HEK293 (cell line): Measurements from ENCODE around the gene TH.

Experiments
- CTCF ChIA-PET: fragments of 350-600 bp; formaldehyde crosslinking; extraction: SDS; loops from one replicate; lab custom pipeline; 2021; ENCODE audit warnings: antibody characterized with exemption; lab: Yijun Ruan, JAX
- POLR2A ChIA-PET: fragments of 300-600 bp; formaldehyde crosslinking; extraction: SDS; loops from one replicate; lab custom pipeline; 2020; ENCODE audit warnings: antibody characterized with exemption, inconsistent platforms; lab: Yijun Ruan, JAX
- H3K27ac ChIP-seq: fragments of 200-500 bp; sonication (Bioruptor generic); 2 replicates; pipeline ENCODE4 v1.5.1; 2014; ENCODE audit warnings: low read depth, low read length, control low read depth, inconsistent platforms; ENCODE audit errors: extremely low read depth
- H3K36me3 ChIP-seq, 2 experiments: fragments of 200-500 bp in 1 of 2; sonication (Bioruptor generic) in 1 of 2; 1 replicate in 1 of 2; 2 replicates in 1 of 2; pipeline ENCODE4 v1.5.1; 2014 to 2017; ENCODE audit warnings: inconsistent platforms in 2 of 2, low read length in 2 of 2; ENCODE audit not compliant: control insufficient read depth in 2 of 2, insufficient read depth in 1 of 2
- H3K4me1 ChIP-seq: fragments of 200-500 bp; sonication (Bioruptor generic); 2 replicates; pipeline ENCODE4 v1.5.1; 2014; ENCODE audit warnings: mild to moderate bottlenecking, low read length, inconsistent platforms; ENCODE audit not compliant: control insufficient read depth, insufficient read depth
- H3K4me3 ChIP-seq: 2 replicates; pipeline ENCODE4 v1.5.1; 2011; ENCODE audit warnings: low read depth, mild to moderate bottlenecking, control low read depth, low read length, moderate library complexity
- H3K9me3 ChIP-seq: fragments of 200-500 bp; sonication (Bioruptor generic); 2 replicates; pipeline ENCODE4 v1.5.1; 2014; ENCODE audit warnings: low read depth, low read length, inconsistent platforms; ENCODE audit not compliant: control insufficient read depth, insufficient read depth
- KLF10 ChIP-seq: fragments of 450-650 bp; IDR thresholded peaks from 2 replicates; pipeline ENCODE4 v1.5.1; 2018; ENCODE audit warnings: missing biosample characterization, mild to moderate bottlenecking, missing genetic modification characterization
- MYNN ChIP-seq: fragments of 450-650 bp; formaldehyde crosslinking; IDR thresholded peaks from 2 replicates; pipeline ENCODE4 v1.5.1; 2016; ENCODE audit warnings: missing biosample characterization, missing genetic modification characterization, borderline replicate concordance
- ZNF132 ChIP-seq: fragments of 450-650 bp; formaldehyde crosslinking; IDR thresholded peaks from 2 replicates; pipeline ENCODE4 v1.5.1; 2017; ENCODE audit warnings: missing biosample characterization, missing genetic modification characterization, borderline replicate concordance
- ZNF184 ChIP-seq: fragments of 450-650 bp; IDR thresholded peaks from 2 replicates; pipeline ENCODE4 v1.5.1; 2018; ENCODE audit warnings: missing biosample characterization, mild to moderate bottlenecking, missing genetic modification characterization
- ZNF19 ChIP-seq: fragments of 450-650 bp; formaldehyde crosslinking; IDR thresholded peaks from 2 replicates; pipeline ENCODE4; 2016; ENCODE audit warnings: missing biosample characterization, missing genetic modification characterization, low read depth
- ZNF416 ChIP-seq: fragments of 450-650 bp; formaldehyde crosslinking; IDR thresholded peaks from 2 replicates; pipeline ENCODE4 v1.5.1; 2016; ENCODE audit warnings: missing biosample characterization, missing genetic modification characterization
- ZNF747 ChIP-seq: fragments of 450-650 bp; formaldehyde crosslinking; IDR thresholded peaks from 2 replicates; pipeline ENCODE4 v1.5.1; 2016; ENCODE audit warnings: missing biosample characterization, missing genetic modification characterization
- ZNF791 ChIP-seq: fragments of 450-650 bp; formaldehyde crosslinking; IDR thresholded peaks from 2 replicates; pipeline ENCODE4 v1.5.1; 2016; ENCODE audit warnings: missing biosample characterization, missing genetic modification characterization
- TF ChIP-seq, protein P1 (sequence below): fragments of 450-650 bp; formaldehyde crosslinking; IDR thresholded peaks from 2 replicates; pipeline ENCODE4 v1.5.1; 2016; ENCODE audit warnings: missing biosample characterization, missing genetic modification characterization
- TF ChIP-seq, protein P2 (sequence below): fragments of 450-650 bp; formaldehyde crosslinking; conservative IDR thresholded peaks from 2 replicates; pipeline ENCODE4 v1.5.1; 2016; ENCODE audit warnings: low read depth, missing biosample characterization, missing genetic modification characterization
- TF ChIP-seq, protein P3 (sequence below): fragments of 450-650 bp; formaldehyde crosslinking; IDR thresholded peaks from 2 replicates; pipeline ENCODE4 v1.5.1; 2017; ENCODE audit warnings: missing biosample characterization, mild to moderate bottlenecking, missing genetic modification characterization, moderate library complexity
- TF ChIP-seq, protein P4 (sequence below): fragments of 450-650 bp; IDR thresholded peaks from 2 replicates; pipeline ENCODE4 v1.5.1; 2018; ENCODE audit warnings: missing biosample characterization, missing genetic modification characterization
- TF ChIP-seq, protein P5 (sequence below): fragments of 450-650 bp; formaldehyde crosslinking; IDR thresholded peaks from 2 replicates; pipeline ENCODE4 v1.5.1; 2016; ENCODE audit warnings: missing biosample characterization, missing genetic modification characterization
- TF ChIP-seq, protein P6 (sequence below): fragments of 450-650 bp; formaldehyde crosslinking; IDR thresholded peaks from 2 replicates; pipeline ENCODE4; 2016; ENCODE audit warnings: missing biosample characterization, missing genetic modification characterization
- TF ChIP-seq, protein P7 (sequence below): fragments of 450-650 bp; formaldehyde crosslinking; IDR thresholded peaks from 2 replicates; pipeline ENCODE4 v1.5.1; 2016; ENCODE audit warnings: missing biosample characterization, missing genetic modification characterization
- TF ChIP-seq, protein P8 (sequence below): sonication (generic); formaldehyde crosslinking; IDR thresholded peaks from 2 replicates; pipeline ENCODE4 v1.8.1; 2022; ENCODE audit warnings: mild to moderate bottlenecking, moderate library complexity, missing genetic modification reagents

TH gene

DNA sequence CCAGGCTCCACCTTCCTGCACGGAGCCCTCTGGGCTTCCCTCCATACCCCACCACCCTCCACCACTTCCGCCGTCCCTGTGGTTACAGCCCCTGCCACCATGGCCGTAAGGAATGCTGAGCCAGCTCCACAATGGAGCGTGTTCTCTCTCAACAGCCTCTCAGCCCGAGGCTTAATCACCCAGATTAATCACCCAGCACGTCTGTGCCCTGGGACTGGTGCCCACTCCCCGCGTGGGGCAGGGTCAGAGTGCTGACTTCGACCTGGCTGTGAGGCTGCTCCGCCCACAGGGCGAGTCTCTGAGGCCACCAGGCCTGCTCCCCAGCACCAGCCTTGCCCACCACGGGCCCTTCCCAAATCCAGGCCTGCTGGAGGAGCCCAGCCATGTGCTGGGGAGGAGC, 4.0 kb upstream of the TH start:
- H3K4me1 ChIP-seq, result no peaks in the 10 kb centered on the region
- H3K9me3 ChIP-seq, result no peaks in the 10 kb centered on the region
- CTCF ChIA-PET, result no interaction called here
- POLR2A ChIA-PET, result no interaction called here
- no peak overlapping the region for H3K4me3 ChIP-seq
- H3K27ac ChIP-seq, result no peak overlapping the region
- TF ChIP-seq ZNF747 (no peak), KLF10 (no peak), MYNN (tag by site-specific recombination) (no peak)
- TF ChIP-seq, protein P1, sequence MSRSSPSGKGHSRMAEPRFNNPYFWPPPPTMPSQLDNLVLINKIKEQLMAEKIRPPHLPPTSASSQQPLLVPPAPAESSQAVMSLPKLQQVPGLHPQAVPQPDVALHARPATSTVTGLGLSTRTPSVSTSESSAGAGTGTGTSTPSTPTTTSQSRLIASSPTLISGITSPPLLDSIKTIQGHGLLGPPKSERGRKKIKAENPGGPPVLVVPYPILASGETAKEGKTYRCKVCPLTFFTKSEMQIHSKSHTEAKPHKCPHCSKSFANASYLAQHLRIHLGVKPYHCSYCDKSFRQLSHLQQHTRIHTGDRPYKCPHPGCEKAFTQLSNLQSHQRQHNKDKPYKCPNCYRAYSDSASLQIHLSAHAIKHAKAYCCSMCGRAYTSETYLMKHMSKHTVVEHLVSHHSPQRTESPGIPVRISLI, result no peak
- TF ChIP-seq, protein P2, sequence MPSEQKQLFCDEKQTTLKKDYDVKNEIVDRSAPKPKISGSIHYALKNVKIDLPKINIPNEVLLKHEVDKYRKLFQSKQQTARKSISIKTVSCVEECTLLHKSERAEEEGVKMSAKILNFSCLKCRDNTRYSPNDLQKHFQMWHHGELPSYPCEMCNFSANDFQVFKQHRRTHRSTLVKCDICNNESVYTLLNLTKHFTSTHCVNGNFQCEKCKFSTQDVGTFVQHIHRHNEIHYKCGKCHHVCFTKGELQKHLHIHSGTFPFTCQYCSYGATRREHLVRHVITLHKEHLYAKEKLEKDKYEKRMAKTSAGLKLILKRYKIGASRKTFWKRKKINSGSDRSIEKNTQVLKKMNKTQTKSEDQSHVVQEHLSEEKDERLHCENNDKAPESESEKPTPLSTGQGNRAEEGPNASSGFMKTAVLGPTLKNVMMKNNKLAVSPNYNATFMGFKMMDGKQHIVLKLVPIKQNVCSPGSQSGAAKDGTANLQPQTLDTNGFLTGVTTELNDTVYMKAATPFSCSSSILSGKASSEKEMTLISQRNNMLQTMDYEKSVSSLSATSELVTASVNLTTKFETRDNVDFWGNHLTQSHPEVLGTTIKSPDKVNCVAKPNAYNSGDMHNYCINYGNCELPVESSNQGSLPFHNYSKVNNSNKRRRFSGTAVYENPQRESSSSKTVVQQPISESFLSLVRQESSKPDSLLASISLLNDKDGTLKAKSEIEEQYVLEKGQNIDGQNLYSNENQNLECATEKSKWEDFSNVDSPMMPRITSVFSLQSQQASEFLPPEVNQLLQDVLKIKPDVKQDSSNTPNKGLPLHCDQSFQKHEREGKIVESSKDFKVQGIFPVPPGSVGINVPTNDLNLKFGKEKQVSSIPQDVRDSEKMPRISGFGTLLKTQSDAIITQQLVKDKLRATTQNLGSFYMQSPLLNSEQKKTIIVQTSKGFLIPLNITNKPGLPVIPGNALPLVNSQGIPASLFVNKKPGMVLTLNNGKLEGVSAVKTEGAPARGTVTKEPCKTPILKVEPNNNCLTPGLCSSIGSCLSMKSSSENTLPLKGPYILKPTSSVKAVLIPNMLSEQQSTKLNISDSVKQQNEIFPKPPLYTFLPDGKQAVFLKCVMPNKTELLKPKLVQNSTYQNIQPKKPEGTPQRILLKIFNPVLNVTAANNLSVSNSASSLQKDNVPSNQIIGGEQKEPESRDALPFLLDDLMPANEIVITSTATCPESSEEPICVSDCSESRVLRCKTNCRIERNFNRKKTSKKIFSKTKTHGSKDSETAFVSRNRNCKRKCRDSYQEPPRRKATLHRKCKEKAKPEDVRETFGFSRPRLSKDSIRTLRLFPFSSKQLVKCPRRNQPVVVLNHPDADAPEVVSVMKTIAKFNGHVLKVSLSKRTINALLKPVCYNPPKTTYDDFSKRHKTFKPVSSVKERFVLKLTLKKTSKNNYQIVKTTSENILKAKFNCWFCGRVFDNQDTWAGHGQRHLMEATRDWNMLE (tag by site-specific recombination), result no peak
- H3K36me3 ChIP-seq, result no peaks in the 10 kb centered on the region

DNA sequence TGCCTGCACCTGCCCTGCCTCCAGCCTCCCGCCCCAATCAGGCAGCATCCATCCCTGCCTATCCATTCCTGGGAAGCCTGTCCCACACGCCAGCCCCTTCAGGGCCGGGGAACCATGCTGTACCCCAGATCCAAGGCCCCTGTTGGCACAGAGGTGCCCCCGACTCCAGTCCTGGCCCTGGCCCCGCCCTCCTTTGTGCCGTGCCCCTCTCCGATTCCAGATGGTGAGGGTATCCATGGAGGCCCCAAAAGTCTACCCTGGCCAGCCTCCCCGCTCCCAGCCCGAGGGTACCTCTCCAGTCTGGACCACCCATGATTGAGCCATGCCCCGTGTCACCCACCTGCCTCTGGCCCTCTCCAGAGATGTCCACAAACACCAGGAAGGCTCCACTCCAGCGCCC, 2.7 kb upstream of the TH start:
- no peak overlapping the region for H3K27ac ChIP-seq
- H3K4me1 ChIP-seq, result no peaks in the 10 kb centered on the region
- no peak overlapping the region for H3K4me3 ChIP-seq
- no peaks in the 10 kb centered on the region for H3K9me3 ChIP-seq
- ChIA-PET CTCF (interaction anchor here (0.6 to 1.1 kb wide), 3 partner anchors 12 to 130 kb away, joined by 3 to 4 read pairs (median 4); no protein-coding TSS in a partner anchor), POLR2A (no interaction called here)
- TF ChIP-seq ZNF416 (no peak), ZNF791 (no peak), ZNF184 (no peak), ZNF19 (tag by site-specific recombination) (no peak), ZNF132 (tag by site-specific recombination) (no peak), MYNN (tag by site-specific recombination) (no peak)
- TF ChIP-seq, protein P3, sequence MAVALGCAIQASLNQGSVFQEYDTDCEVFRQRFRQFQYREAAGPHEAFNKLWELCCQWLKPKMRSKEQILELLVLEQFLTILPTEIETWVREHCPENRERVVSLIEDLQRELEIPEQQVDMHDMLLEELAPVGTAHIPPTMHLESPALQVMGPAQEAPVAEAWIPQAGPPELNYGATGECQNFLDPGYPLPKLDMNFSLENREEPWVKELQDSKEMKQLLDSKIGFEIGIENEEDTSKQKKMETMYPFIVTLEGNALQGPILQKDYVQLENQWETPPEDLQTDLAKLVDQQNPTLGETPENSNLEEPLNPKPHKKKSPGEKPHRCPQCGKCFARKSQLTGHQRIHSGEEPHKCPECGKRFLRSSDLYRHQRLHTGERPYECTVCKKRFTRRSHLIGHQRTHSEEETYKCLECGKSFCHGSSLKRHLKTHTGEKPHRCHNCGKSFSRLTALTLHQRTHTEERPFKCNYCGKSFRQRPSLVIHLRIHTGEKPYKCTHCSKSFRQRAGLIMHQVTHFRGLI (tag by site-specific recombination), result no peak
- TF ChIP-seq, protein P4, sequence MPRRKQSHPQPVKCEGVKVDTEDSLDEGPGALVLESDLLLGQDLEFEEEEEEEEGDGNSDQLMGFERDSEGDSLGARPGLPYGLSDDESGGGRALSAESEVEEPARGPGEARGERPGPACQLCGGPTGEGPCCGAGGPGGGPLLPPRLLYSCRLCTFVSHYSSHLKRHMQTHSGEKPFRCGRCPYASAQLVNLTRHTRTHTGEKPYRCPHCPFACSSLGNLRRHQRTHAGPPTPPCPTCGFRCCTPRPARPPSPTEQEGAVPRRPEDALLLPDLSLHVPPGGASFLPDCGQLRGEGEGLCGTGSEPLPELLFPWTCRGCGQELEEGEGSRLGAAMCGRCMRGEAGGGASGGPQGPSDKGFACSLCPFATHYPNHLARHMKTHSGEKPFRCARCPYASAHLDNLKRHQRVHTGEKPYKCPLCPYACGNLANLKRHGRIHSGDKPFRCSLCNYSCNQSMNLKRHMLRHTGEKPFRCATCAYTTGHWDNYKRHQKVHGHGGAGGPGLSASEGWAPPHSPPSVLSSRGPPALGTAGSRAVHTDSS, result no peak
- TF ChIP-seq, protein P5, sequence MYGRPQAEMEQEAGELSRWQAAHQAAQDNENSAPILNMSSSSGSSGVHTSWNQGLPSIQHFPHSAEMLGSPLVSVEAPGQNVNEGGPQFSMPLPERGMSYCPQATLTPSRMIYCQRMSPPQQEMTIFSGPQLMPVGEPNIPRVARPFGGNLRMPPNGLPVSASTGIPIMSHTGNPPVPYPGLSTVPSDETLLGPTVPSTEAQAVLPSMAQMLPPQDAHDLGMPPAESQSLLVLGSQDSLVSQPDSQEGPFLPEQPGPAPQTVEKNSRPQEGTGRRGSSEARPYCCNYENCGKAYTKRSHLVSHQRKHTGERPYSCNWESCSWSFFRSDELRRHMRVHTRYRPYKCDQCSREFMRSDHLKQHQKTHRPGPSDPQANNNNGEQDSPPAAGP (tag by site-specific recombination), result no peak
- TF ChIP-seq, protein P6, sequence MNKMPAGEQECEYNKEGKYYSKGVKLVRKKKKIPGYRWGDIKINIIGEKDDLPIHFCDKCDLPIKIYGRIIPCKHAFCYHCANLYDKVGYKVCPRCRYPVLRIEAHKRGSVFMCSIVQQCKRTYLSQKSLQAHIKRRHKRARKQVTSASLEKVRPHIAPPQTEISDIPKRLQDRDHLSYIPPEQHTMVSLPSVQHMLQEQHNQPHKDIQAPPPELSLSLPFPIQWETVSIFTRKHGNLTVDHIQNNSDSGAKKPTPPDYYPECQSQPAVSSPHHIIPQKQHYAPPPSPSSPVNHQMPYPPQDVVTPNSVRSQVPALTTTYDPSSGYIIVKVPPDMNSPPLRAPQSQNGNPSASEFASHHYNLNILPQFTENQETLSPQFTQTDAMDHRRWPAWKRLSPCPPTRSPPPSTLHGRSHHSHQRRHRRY (tag by site-specific recombination), result no peak
- TF ChIP-seq, protein P7, sequence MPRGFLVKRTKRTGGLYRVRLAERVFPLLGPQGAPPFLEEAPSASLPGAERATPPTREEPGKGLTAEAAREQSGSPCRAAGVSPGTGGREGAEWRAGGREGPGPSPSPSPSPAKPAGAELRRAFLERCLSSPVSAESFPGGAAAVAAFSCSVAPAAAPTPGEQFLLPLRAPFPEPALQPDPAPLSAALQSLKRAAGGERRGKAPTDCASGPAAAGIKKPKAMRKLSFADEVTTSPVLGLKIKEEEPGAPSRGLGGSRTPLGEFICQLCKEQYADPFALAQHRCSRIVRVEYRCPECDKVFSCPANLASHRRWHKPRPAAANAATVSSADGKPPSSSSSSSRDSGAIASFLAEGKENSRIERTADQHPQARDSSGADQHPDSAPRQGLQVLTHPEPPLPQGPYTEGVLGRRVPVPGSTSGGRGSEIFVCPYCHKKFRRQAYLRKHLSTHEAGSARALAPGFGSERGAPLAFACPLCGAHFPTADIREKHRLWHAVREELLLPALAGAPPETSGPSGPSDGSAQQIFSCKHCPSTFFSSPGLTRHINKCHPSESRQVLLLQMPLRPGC (tag by site-specific recombination), result no peak
- TF ChIP-seq, protein P8, sequence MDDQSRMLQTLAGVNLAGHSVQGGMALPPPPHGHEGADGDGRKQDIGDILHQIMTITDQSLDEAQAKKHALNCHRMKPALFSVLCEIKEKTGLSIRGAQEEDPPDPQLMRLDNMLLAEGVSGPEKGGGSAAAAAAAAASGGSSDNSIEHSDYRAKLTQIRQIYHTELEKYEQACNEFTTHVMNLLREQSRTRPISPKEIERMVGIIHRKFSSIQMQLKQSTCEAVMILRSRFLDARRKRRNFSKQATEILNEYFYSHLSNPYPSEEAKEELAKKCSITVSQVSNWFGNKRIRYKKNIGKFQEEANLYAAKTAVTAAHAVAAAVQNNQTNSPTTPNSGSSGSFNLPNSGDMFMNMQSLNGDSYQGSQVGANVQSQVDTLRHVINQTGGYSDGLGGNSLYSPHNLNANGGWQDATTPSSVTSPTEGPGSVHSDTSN (CRISPR knock-in tag), result no peak
- no peaks in the 10 kb centered on the region for H3K36me3 ChIP-seq
